NCI-H69 (cell line): ENCODE results near the gene NIN.

Source experiments
- DNase-seq: peaks from one replicate; lab custom pipeline; 2025; lab: John Stamatoyannopoulos, UW

Gene NIN

DNA sequence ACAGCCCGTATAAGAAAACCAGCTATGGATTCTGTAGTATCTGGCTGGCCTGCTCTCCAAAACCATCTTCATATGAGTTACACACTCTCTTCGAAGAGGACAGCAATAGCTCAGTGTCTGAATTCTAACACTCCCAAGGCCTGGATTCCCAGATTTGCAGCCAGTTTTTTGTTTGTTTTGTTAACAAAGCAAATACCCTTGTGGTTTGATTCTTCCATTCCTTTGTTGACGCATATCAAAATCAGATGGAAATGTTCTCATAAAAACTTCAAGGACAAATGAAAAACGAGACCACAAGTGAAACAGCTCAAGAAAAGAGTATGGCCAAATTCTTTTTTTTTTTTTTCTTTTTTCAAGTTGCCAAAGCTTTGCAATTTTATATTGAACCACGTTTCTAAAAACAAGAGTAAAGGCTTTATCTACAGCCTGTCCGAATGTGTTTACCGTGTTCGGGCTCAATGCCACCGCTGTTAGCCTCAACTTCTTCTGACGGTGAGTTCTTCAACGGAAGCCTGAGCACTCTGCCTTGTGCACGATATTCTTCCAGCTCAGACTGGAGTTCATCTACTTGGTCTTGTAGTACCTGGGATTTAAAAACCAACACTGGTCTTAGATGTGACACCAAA lies 67.5 kb downstream of the NIN start:
- no peak for DNase-seq

DNA sequence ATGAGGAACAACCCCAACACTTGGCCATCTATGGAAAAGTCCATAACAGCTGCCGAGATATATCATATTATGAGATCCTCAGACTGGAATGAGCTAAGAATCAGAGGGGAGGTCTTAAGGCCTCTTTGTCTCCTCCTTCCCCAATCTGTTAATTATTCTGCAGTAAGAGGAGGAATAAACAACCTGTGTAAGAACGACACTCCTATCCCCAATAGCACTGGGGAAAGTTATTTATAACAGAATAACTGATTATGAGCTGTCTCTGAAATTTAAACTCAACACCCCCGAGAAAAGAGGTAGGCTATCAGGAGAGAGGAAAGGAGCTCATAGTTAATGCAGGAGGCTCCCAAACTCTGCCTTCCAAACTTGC lies 68.0 kb downstream of the NIN start:
- no peak for DNase-seq

DNA sequence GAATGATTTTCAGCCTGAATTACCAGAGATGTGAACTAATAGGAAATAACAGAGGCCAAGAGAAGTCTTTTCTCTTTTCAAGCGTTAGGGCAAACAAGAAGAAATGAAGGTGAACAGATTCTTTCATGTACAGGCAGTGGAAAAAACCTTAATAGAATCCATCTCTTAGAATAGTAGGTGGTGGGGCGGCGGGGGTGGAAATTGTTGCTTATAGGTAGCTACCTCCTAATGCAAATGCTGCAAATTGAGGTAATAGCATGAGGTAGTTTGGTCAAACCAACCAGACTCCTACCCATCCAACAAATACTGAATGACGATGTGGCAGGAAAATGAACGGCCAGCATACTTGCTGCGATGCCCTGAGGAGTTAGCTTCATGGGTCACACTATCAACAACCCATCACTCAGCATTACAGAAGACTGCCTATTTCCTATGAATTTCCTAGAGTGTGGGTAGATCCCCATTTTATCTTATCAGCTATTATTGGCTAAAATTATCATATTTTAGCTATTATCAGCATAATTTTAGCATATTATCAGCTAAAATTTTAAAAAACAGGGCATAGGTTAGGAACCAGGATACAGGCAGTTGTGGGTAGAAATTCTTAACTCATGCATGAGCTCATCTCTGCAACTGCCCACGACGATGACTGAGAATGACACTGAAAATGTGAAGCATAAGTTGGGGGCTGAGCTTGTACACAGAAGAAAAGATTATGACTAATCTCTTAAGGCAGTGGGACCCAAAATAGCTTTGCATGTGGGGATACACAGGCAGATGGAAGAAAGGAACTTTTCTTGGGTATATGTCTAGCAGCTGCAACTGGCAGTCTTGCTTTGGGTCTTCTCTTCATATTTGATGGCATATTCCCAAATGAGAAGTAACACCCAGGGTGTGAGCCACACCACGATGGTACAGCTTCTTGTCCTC lies 68.7 kb downstream of the NIN start:
- no peak for DNase-seq

DNA sequence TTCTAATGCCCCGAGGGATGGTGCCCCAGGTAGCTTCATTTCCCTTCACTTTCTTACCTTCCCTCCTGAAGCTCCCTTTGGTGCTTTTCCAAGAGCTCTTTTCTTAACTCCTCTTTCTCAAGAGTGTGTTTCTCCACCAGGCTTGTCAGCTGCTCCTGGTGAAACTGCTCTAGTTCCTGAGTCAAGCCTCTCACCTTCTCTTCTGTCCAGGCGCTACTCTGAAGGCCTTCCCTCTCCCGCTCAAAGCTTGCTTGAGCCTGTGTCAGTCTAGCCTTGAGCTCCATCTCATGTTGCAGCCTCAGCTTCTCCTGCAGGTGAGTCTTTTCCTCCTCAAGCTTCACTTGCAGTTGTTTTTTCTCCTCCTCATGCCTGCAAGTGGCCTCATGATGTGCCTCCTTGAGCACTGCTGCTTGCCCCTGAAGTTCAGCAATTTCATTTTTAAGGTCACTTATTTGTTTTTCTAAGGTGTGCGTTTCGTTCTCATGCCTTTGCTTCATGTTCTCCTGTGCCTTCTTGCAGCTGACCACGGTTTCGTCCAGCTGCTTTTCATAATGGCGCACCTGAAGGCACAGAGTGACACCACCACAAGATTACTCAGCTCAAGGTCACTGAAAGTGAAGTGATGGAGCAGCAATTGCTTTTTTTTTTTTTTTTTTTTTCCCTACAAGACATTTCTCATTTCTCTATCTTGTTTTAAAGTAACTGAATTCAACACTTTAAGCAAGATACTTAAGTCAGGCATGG lies 71.0 kb downstream of the NIN start:
- no peak for DNase-seq

DNA sequence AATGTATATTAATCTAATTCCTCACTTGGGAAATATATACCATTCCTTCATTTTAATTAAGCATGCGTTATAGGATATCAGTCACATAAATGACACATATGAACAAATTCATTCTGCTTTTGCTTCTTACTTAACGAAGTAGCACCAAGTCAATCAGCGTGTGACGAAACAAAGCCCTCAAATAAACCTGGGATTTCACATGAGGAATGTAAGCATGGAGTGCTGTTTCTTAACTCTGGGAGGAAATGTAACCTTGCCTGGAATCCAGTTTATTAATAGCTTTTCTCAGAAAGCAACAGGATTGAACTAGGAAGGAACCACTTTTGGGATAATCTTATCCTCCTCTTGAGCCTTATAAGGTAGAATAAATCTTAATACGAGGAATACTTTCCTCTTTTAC lies 72.0 kb downstream of the NIN start:
- no peak for DNase-seq

DNA sequence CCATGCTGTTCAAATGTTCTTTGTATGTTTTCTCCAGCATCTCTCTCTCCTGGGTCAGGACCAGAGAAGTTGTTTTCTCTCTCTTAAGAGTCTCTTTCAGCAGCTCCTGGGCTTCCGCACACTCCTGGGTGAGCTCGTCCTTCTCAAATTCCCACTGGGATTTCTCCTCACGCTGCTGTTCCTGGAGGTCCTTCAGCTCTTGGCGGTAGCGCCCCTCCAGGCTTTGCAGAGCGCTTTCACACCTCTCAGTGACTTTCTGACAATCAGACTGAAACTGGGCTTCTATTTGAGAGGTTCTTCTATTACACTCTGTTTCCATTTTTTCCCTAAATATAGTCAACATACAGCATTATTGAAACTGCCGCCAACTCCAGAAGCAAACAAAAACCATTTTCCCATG lies 72.7 kb downstream of the NIN start:
- no peak for DNase-seq

DNA sequence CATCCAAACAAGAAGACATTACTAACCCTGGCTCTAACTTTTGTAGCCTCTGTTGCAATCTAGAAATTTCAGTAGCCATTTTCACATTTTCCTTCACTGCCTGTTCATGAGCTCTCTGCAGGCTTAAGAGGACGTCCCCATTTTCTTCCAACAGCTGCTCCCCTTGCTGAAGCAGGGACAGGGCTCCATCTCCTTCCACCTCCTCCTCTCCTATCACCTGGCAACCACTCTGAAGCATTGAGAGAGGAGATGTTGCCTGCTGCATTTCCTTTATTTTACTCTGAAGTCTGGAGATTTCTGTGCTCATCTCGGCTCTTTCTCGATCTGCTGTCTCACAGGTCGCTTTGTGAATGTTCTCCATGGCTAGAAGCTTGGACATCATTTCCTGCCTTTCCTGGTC lies 73.3 kb downstream of the NIN start:
- DNase-seq, result no peak

DNA sequence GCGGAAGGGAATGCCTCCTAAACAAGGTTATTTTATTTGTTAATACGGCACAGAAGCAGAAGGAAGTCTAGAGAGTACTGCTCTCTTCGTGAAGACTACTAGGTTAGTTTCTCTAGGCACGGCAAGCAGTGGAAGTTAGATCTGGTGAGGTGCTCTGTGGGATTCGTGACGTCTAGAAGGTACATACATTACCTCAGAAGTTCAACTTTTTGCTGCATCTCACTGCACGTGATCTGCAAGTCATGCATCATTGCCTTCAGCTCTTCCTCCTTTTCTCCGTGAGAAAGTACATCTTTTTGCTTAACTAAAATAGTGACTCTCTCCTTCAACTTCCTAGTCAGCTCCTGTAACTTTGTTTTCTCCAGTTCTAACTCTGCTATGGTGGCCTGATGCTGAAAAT lies 74.7 kb downstream of the NIN start:
- no peak for DNase-seq

DNA sequence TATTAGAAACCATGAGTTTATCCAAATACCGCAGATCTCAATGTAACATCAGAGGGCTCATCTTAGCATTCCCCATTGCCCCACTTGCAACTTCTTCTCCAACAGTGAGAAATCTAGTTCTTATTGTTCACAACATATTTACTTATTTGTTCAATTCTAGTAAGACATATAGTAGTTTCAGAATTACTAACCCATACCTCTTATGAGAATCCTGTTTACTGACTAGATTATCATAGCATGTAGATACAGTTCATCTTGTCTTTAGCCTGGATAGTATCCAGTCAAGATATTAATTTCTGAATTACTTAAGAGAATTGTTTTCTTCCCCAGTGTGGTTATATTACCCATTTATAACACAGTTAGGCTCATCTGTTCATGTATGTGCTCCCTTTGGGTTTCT lies 80.6 kb downstream of the NIN start:
- DNase-seq, result no peak

DNA sequence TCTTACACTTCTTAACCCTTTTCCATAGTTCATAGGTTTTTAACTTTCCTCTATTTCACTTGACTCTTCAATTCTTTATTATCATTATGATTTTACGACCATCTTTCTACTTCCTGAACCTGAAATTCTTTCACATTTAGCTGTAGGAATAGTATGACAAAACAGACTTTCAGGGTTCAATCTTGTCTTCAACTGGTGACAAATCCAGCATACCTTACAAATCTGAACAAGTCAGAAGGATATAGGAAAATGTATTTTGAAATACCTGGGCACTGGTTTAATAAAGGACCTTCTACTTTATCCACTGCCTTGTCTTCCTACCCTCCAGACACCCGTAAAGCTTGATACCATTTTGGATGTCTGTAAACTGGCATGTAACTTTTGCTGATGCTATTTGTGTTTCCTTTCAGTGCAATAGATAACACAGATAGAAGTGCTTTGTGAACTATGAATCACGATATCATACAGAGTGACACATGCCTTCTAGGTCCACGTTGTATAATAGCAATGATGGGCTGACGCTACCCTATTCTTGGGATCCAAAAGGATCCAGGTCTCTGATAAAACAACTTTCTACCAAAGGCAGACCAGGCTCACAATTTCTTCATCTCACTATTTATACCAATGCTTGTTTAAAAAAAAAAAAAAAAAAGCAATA lies 85.4 kb downstream of the NIN start:
- no peak for DNase-seq

DNA sequence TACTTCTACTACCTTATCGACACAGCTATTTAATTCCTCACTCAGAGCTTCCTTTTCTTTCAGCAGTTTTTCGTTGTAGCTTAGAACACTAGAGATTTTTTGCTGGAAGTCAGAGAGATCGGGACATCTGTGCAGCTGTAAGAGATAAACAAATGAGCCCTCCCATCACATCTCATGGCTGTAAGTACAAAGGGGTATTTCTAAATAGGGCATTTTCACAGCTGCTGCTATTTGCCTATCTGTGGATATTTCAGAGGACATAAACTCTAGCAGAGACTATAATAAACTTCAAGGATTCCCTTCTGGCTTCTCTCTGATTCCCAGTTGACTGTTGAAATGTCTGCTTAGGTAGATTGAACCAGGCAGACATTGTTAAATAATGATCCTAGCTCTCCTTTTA lies 86.7 kb downstream of the NIN start:
- DNase-seq, result no peak

DNA sequence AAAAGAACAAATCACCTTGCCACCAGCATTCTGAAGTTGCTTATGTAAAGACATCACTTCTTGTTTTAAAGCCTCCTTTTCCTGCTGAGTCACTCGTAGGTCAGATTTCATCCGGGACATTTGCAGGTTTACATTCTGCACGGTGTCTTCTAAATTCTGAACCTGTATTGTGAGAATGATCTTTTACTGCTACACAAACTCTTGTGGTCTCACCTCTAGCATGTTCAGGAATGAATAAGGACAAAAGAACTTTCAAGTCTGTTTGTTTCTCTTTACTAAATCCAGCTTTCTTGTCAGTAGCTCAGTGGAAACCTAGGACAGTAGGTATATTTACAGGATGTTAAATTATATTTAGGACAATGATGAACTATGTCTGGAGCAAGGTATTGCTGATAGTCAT lies 89.4 kb downstream of the NIN start:
- peak; percentile 15 for DNase-seq

DNA sequence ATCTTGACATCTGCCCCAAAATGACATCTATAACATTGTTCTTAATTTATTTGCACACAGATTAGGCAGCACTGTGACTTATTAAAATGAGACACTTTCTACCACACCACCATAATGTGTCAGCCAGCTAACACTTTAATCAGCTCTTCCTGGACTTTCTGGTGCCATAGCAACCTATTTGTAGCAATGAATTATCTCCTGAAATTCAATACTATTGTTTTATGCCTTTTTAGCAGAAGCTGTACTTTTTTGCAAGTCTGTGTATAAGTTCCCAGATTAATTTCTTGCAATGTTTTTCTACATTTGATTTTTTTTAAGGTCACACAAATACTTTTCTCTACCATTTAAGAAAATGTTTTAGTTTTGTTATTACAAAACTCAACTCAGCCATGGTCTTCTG lies 90.1 kb downstream of the NIN start:
- peak; percentile 21 for DNase-seq

DNA sequence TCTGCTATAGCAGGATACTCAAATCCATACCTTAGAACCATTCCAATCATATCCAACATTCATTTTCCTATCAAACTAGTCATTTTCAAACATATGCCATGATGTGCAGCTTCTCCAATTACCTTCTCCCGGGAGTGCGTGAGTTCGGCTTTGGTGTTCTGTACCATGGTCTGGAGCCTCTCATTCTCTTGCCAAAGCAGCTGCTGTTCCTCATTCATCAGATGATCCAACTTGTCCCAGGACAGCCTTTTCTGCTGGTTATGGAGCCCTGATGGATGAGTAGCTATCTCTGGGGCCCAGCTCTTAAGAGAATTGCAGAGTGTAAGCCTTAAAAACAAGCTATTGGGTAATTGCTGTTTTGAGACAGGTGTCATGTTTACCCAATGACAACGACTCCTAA lies 91.8 kb downstream of the NIN start:
- no peak for DNase-seq

DNA sequence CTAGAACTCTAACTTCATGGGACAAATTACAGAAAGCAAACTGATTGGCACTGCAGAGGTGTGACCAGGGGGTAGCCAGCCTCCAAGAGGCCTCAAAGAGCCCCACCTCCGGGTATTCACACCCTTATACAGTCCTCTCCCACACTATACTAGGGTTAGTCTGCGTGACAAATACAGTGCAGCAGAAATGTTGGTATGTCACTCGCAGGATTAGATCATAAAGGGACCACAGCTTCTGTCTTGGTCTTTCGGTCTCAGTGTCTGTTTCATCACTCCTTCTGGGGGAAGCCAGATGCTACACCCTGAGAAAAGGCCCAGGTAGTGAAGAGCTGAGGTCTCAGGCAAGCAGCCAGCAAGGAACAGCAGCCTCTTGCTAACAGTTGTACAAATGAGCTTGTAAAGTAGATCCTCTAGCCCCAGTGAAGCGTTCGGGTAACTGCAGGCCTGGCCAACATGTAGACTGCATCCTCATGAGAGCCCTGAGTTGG lies 94.0 kb downstream of the NIN start:
- DNase-seq, result no peak

DNA sequence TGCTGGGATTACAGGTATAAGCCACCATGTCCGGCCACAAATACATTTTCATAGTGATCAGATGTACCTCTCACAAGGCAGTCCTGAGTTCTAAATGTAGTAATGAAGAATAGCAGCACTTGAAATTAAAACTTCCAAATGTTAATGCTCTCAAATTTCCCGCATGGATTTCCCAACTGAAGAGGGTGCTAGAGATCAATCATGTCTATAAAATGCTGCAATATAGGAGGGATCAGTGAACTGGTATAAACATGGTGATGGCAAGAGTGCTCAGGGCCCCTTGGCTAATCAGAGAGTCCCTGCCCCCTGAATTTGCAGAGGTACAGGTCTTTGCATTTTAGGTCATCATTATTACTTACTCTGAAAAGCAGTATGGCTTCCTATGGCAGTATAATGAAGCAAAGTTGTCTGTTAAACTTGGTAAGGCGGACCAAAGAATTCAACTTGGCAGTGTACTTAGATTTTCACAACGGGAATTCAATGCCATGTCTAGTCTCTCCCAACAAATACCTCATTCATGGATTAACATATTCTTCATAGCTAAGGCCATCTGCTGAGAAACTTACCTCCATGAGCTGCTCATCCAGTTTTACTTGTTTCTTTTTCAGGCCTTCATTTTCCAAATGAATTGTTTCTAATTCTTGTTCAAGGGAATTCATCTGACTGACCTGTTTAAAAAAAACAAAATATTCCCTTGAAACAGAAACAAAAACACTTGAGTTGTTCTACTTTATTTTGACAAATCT lies 95.8 kb downstream of the NIN start:
- DNase-seq, result peak; percentile 15

DNA sequence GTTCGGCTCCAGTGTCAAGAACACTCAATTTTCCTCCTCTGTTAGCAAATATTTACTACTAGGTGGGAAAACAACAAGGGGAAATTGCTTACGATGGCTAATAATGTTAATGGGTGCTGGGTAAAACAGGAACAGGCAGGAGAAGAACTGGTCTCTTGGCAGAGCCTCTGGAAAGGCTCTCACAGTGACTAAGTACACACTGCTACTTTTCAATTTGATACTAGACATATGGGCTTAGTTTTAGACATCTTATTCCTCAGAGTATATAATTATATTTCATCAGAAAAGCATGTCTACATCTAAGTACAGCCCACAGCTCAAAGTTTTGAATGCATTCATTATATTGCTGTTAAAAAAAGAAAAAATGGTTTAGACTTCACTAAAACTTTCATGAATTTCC lies 97.5 kb downstream of the NIN start:
- no peak for DNase-seq

DNA sequence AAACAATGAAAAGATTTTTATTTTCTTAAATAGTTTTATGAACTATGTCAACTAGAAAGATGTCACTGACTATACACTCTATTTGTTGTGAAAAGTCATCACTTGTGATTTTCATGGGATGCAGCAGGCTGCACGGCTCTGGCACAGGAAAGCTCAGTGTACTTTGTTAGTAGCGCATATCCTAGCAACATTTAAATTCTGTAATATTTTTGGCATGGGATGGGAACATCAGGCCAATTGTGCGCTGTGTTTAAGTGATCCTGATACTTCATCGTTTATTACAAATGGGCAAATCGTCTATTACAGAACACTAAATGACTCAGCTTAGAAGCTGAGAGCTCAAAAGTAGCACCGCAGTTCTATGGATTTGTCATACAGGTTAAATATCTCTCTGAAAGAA lies 102.1 kb downstream of the NIN start:
- DNase-seq, result no peak

DNA sequence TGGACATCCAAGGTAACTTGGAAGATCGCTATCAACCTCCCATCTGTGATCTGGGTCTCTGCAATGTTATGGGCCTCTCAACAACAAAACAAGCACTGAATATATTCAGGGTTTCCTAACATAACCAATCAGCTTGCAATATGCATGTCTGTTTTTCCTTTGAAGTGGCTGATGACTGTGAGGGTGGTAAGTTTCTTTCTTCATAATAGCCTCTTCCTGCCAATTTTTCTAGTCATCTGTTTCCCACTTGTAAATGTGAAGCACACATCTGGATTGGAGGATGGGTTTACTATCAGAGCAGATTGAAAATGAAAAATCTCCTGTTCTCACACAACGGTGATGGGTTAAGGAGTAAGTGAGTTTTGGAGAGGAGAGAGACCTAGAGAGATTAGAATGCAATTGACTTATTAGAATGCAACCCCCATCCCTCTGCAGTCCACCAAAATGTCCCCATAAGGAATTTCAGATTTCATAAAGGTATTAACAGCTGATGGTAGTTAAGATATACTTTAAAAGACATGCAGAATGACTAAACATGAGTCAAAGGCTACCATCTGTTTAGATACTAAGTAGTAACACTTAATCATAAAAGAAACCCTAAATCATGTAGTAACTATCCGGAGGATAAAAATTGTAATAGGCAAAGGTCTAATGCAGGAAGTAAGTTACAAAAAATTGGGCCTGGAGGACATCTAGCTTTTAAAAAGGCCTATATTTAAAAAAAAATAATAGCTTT lies 104.4 kb downstream of the NIN start:
- no peak for DNase-seq

DNA sequence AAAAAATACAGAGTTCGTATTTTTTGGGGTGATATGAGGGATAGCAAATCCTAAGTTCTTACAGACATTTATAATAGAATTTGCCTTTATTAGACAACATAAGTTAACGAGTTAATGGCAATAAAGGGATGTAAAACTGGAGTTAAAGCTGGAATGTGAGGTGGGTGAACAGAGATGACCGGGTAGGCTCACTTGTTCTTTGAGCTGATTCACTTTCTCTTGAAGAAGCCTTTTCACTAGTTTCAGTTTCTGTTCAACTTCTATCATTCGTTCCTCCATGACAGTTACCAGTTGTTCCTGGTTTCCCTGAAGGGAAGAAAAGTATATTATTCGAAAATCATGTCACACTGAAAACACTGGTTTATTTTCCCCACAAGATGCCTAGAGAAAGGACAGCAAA lies 105.2 kb downstream of the NIN start:
- no peak for DNase-seq
